A549 (cell line): Measurements from ENCODE around the gene CTPS2. TPM values are rescaled to one million over a fixed set of nuclear protein-coding genes. Genes with fewer than 3 reads are reported as not detected.
"Not testable (repeated sequence)": the region's sequence is repeated elsewhere in the genome, so short reads cannot be mapped to it uniquely, and the experiment has no call there.

Experiments used
- ATAC-seq, 2 experiments: fragments of 200-7000 bp in 1 of 2; fragments of >200 bp in 1 of 2; cut with Nextera tagmentation in 1 of 2; cut with Tn5 transposase in 1 of 2; 3 replicates each; pipeline versions ENCODE4 v1.8.0 to v1.9.1; 2018 to 2020; ENCODE audit warnings: mild to moderate bottlenecking in 1 of 2, moderate library complexity in 1 of 2
- CTCF ChIA-PET: fragments of 300-600 bp; sonication (Branson Sonifier 250); formaldehyde crosslinking; extraction: SDS; loops from one replicate; lab custom pipeline; 2021; ENCODE audit warnings: antibody characterized with exemption, inconsistent platforms; lab: Yijun Ruan, JAX
- POLR2A ChIA-PET: fragments of 350-600 bp; formaldehyde crosslinking; extraction: SDS; loops from one replicate; lab custom pipeline; 2021; ENCODE audit warnings: antibody characterized with exemption, inconsistent platforms; lab: Yijun Ruan, JAX
- DNase-seq, 2 experiments: peaks; one replicate each; pipeline versions ENCODE4 v3.0.0 to v3.0.0-alpha.2; 2011 to 2016; ENCODE audit warnings: low read depth in 1 of 2, low spot score in 1 of 2
- FAIRE-seq: peaks from 2 replicates; lab custom pipeline; 2011; peaks lifted over from hg19 to GRCh38; lab: Jason Lieb, UNC
- H3K27ac ChIP-seq, 2 experiments: fragments of >200 bp; sonication (Bioruptor Twin); formaldehyde crosslinking; 3 replicates each; pipeline ENCODE4 v1.5.1; 2016 to 2017
- H3K4me1 ChIP-seq: fragments of >200 bp; sonication (Bioruptor Twin); formaldehyde crosslinking; 3 replicates; pipeline ENCODE4 v1.6.1; 2016
- H3K4me2 ChIP-seq: fragments of >200 bp; sonication (Bioruptor Twin); formaldehyde crosslinking; 3 replicates; pipeline ENCODE4 v1.6.1; 2016
- H3K4me3 ChIP-seq: fragments of >200 bp; sonication (Bioruptor Twin); formaldehyde crosslinking; 3 replicates; pipeline ENCODE4 v1.5.1; 2016
- H3K9me3 ChIP-seq: fragments of >200 bp; sonication (Bioruptor Twin); formaldehyde crosslinking; 3 replicates; pipeline ENCODE4 v1.6.1; 2016
- ATOH8 ChIP-seq: fragments of 250-450 bp; sonication (Bioruptor Pico); IDR thresholded peaks from 2 replicates; pipeline ENCODE4 v1.5.0; 2020; ENCODE audit warnings: low read depth, mild to moderate bottlenecking, moderate library complexity
- BHLHE40 ChIP-seq: IDR thresholded peaks from 2 replicates; pipeline ENCODE4 v1.6.1; 2012; ENCODE audit warnings: low read depth, low read length, inconsistent platforms
- CBX8 ChIP-seq: fragments of 200-600 bp; sonication (generic); IDR thresholded peaks from 2 replicates; pipeline ENCODE4 v1.6.1; 2016
- EP300 ChIP-seq, 2 experiments: fragments of >200 bp; sonication (Bioruptor Twin); formaldehyde crosslinking; IDR thresholded peaks; 2 replicates in 1 of 2; 3 replicates in 1 of 2; pipeline ENCODE4 v1.6.1; 2016 to 2017
- ESRRA ChIP-seq: fragments of 150-350 bp; IDR thresholded peaks from 2 replicates; pipeline ENCODE4 v1.6.1; 2014; ENCODE audit warnings: mild to moderate bottlenecking, low read length, borderline replicate concordance
- HEYL ChIP-seq: fragments of 250-450 bp; sonication (Bioruptor Pico); IDR thresholded peaks from 2 replicates; pipeline ENCODE4 v1.8.0; 2021; ENCODE audit warnings: mild to moderate bottlenecking, moderate library complexity
- JUNB ChIP-seq: fragments of >200 bp; sonication (Bioruptor Twin); formaldehyde crosslinking; IDR thresholded peaks from 2 replicates; pipeline ENCODE4 v1.6.1; 2016
- MAFK ChIP-seq: fragments of 450-650 bp; IDR thresholded peaks from 2 replicates; pipeline ENCODE4 v1.6.1; 2014; ENCODE audit not compliant: partially characterized antibody
- MAX ChIP-seq: IDR thresholded peaks from 2 replicates; pipeline ENCODE4 v1.6.1; 2012
- NFE2L2 ChIP-seq: fragments of 150-350 bp; conservative IDR thresholded peaks from 2 replicates; pipeline ENCODE4 v1.6.1; 2014; ENCODE audit warnings: low read length
- PBX3 ChIP-seq: IDR thresholded peaks from 2 replicates; pipeline ENCODE4 v1.6.1; 2012
- POLR2AphosphoS2 ChIP-seq: conservative IDR thresholded peaks from 2 replicates; pipeline ENCODE4 v1.6.1; 2012; ENCODE audit warnings: low read length, improper control_type of control experiment, inconsistent platforms
- RAD21 ChIP-seq, 2 experiments: fragments of >200 bp in 1 of 2; sonication (Bioruptor Twin) in 1 of 2; formaldehyde crosslinking in 1 of 2; IDR thresholded peaks in 1 of 2; conservative IDR thresholded peaks in 1 of 2; 2 replicates in 1 of 2; 3 replicates in 1 of 2; pipeline ENCODE4 v1.6.1; 2012 to 2018; ENCODE audit warnings: inconsistent platforms in 1 of 2
- RCOR1 ChIP-seq: fragments of 150-350 bp; IDR thresholded peaks from 2 replicates; pipeline ENCODE4 v1.6.1; 2014; ENCODE audit warnings: antibody characterized with exemption, low read length, low read depth
- TFCP2L1 ChIP-seq: fragments of 250-450 bp; sonication (Bioruptor Pico); IDR thresholded peaks from 2 replicates; pipeline ENCODE4 v1.5.0; 2021; ENCODE audit warnings: mild to moderate bottlenecking
- TP53 ChIP-seq: fragments of 250-450 bp; sonication (Bioruptor Pico); IDR thresholded peaks from 2 replicates; pipeline ENCODE4 v1.5.0; 2021; ENCODE audit warnings: mild to moderate bottlenecking, moderate library complexity
- ZC3H11A ChIP-seq: fragments of 450-650 bp; IDR thresholded peaks from 2 replicates; pipeline ENCODE4 v1.6.1; 2014; ENCODE audit warnings: antibody characterized with exemption, mild to moderate bottlenecking
- ZFP36 ChIP-seq: fragments of 450-650 bp; IDR thresholded peaks from 2 replicates; pipeline ENCODE4 v1.6.1; 2014; ENCODE audit warnings: borderline replicate concordance; ENCODE audit not compliant: partially characterized antibody
- ZNF302 ChIP-seq: fragments of 250-450 bp; sonication (Bioruptor Pico); IDR thresholded peaks from 2 replicates; pipeline ENCODE4 v1.9.0; 2021; ENCODE audit warnings: inconsistent platforms, mild to moderate bottlenecking, moderate library complexity
- WGBS: methylation state at CpG from one replicate; pipeline ENCODE4 v1.1.6; 2017; ENCODE audit errors: missing lambda C conversion rate; 5-methylcytosine and 5-hydroxymethylcytosine counted together
- polyA plus RNA-seq, 4 experiments: library from polyadenylated mRNA; depleted of rRNA in 3 of 4; stranded (reverse); fragments of >200 nt; fragmentation: RNase III in 1 of 4; extraction: RNeasy Plus Mini Kit Qiagen cat#74134 plus additional on column Dnase treatment in 1 of 4; gene quantifications; 2 replicates in 3 of 4; 3 replicates in 1 of 4; pipeline ENCODE4 v1.2.3, GENCODE V29; 2011 to 2017
- TF ChIP-seq, protein P1 (sequence below): fragments of 200-600 bp; sonication (generic); IDR thresholded peaks from 2 replicates; pipeline ENCODE4 v1.6.1; 2016; ENCODE audit warnings: antibody characterized with exemption, mild to moderate bottlenecking, moderate library complexity
- TF ChIP-seq, protein P2 (sequence below): IDR thresholded peaks from 2 replicates; pipeline ENCODE4 v1.6.1; 2012; ENCODE audit warnings: low read depth, borderline replicate concordance

Gene CTPS2
- polyA plus RNA-seq, 2 of the 4 experiments (the other 2 are of a cell fraction): 11.1 to 18.5 TPM

- no peak for FAIRE-seq
- ATAC-seq: no peak
- ChIA-PET POLR2A (no interaction called here), CTCF (interaction anchor here (0.7 to 1.0 kb wide), 2 partner anchors 11 to 193 kb away, joined by 3 read pairs; no protein-coding TSS in a partner anchor)
- Histone ChIP-seq H3K9me3 (no peaks in the 10 kb centered on the region), H3K4me1 (no peaks in the 10 kb centered on the region), H3K4me3 (no peak overlapping the region), H3K4me2 (no peak overlapping the region), H3K27ac (no peak overlapping the region)
- DNase-seq: no peak
- 90% methylated on average over 17 of the region's 17 CpGs for WGBS
- TF ChIP-seq RCOR1 (no peak), TFCP2L1 (CRISPR knock-in tag) (no peak)
Observed at GRCh38 chrX:16628946-16629595, 83.4 kb downstream of the CTPS2 start.

DNA sequence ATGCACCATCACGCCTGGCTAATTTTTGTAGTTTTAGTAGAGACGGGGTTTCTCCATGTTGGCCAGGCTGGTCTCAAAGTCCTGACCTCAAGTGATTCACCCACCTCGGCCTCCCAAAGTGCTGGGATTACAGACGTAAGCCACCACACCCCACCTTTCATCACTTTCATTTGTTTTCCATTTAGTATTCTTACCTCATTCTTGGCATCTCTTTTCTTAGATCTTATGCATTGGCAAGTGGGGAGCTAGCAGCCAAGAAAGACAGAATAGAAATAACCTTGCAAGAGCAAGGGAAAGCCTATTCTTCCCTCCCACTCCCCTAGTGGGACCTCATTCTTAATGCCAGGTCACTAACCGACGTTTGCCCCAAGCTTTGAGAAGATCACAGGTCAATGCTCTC, 84.0 kb downstream of the CTPS2 start:
- H3K4me2 ChIP-seq, H3K27ac ChIP-seq, H3K4me3 ChIP-seq, ATAC-seq, H3K4me1 ChIP-seq, DNase-seq, H3K9me3 ChIP-seq, POLR2A ChIA-PET, FAIRE-seq: not testable (repeated sequence)
- 85% methylated on average over 6 of the region's 6 CpGs for WGBS
- CTCF ChIA-PET: interaction anchor here (0.7 to 1.0 kb wide), 2 partner anchors 10 to 192 kb away, joined by 3 read pairs; no protein-coding TSS in a partner anchor

DNA sequence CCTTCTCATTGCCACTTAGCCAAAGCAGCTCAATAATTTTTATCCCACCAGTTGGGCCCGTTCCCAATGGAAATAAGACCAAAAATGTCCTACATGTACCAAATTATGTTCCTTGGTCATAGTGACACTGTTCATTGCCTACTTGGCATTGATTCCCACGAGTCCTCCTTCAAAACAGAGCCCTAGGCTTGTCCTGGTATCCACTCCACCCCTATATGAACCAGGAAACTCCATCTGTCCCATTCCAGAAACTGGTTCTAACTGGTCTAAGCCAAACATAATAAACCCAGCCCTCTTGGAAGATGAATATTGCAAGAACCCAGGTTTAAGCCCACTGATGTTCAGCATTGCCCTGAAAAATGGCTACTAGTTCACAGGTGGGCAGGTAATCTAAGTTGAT, 93.4 kb downstream of the CTPS2 start:
- ChIA-PET CTCF (interaction anchor here (0.6 to 1.2 kb wide), 2 partner anchors 9 to 323 kb away, joined by 3 read pairs; no protein-coding TSS in a partner anchor), POLR2A (no interaction called here)
- DNase-seq (no peak), ATAC-seq (no peak), FAIRE-seq (no peak)
- H3K4me1 ChIP-seq: no peaks in the 10 kb centered on the region
- no peak overlapping the region for H3K4me3 ChIP-seq
- no peak for TF ChIP-seq ZFP36
- TF ChIP-seq, protein P1, sequence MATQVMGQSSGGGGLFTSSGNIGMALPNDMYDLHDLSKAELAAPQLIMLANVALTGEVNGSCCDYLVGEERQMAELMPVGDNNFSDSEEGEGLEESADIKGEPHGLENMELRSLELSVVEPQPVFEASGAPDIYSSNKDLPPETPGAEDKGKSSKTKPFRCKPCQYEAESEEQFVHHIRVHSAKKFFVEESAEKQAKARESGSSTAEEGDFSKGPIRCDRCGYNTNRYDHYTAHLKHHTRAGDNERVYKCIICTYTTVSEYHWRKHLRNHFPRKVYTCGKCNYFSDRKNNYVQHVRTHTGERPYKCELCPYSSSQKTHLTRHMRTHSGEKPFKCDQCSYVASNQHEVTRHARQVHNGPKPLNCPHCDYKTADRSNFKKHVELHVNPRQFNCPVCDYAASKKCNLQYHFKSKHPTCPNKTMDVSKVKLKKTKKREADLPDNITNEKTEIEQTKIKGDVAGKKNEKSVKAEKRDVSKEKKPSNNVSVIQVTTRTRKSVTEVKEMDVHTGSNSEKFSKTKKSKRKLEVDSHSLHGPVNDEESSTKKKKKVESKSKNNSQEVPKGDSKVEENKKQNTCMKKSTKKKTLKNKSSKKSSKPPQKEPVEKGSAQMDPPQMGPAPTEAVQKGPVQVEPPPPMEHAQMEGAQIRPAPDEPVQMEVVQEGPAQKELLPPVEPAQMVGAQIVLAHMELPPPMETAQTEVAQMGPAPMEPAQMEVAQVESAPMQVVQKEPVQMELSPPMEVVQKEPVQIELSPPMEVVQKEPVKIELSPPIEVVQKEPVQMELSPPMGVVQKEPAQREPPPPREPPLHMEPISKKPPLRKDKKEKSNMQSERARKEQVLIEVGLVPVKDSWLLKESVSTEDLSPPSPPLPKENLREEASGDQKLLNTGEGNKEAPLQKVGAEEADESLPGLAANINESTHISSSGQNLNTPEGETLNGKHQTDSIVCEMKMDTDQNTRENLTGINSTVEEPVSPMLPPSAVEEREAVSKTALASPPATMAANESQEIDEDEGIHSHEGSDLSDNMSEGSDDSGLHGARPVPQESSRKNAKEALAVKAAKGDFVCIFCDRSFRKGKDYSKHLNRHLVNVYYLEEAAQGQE: no peak
- no peak for TF ChIP-seq TFCP2L1 (CRISPR knock-in tag)
- TF ChIP-seq PBX3: no peak
- no peak for TF ChIP-seq BHLHE40
- no peak for TF ChIP-seq EP300 (IDR thresholded peaks at IDR 0.05)
- no peak for TF ChIP-seq CBX8
- no peak for TF ChIP-seq HEYL
- TF ChIP-seq MAX: no peak
- no peak for TF ChIP-seq TP53 (CRISPR knock-in tag)
- no peak overlapping the region for H3K4me2 ChIP-seq
- no peak overlapping the region for H3K27ac ChIP-seq
- H3K9me3 ChIP-seq: no peaks in the 10 kb centered on the region
- 97% methylated on average over 2 of the region's 2 CpGs for WGBS

DNA sequence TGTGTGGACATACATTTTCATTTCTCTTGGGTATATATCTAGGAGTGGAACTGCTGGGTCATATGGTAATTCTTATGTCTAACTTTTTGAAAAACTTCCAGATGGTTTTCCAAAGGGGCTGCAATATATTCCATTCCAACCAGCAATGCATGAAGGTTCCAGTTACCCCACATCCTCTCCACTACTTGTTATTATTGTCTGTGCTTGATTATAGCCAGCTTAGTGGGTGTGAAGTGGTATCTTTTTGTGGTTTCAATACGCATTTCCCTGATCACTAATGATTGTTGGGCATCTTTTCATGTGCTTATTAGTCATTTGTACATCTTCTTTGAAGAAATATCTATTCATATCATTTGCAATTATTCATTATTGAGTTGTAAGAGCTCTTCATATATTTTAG, 94.0 kb downstream of the CTPS2 start:
- ChIA-PET CTCF (interaction anchor here (1.5 kb wide), 1 partner anchor 10 kb away, joined by 3 read pairs; no protein-coding TSS in a partner anchor), POLR2A (no interaction called here)
- H3K4me1 ChIP-seq: no peaks in the 10 kb centered on the region
- 92% methylated on average over 1 of the region's 1 CpG for WGBS
- ATAC-seq (no peak), FAIRE-seq (no peak), DNase-seq (no peak)
- H3K4me3 ChIP-seq: no peak overlapping the region
- no peak overlapping the region for H3K27ac ChIP-seq
- H3K9me3 ChIP-seq: no peaks in the 10 kb centered on the region
- no peak overlapping the region for H3K4me2 ChIP-seq
- TF ChIP-seq JUNB (no peak), HEYL (no peak), ESRRA (no peak), ATOH8 (CRISPR knock-in tag) (no peak), NFE2L2 (no peak), ZC3H11A (no peak), RAD21 (conservative IDR thresholded peaks at IDR 0.05 in 1 of 2, IDR thresholded peaks at IDR 0.05 in 1 of 2) (no peak), POLR2AphosphoS2 (no peak), MAFK (no peak), PBX3 (no peak), EP300 (IDR thresholded peaks at IDR 0.05) (no peak), ZNF302 (CRISPR knock-in tag) (no peak), TFCP2L1 (CRISPR knock-in tag) (no peak), BHLHE40 (no peak)
- TF ChIP-seq, protein P2, sequence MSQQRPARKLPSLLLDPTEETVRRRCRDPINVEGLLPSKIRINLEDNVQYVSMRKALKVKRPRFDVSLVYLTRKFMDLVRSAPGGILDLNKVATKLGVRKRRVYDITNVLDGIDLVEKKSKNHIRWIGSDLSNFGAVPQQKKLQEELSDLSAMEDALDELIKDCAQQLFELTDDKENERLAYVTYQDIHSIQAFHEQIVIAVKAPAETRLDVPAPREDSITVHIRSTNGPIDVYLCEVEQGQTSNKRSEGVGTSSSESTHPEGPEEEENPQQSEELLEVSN: no peak
